Measurements from ENCODE around the gene OR8G1.
A peak's percentile ranks its signal among the peaks of the same experiment; 100 is the strongest.
"Not testable (repeated sequence)": the region's sequence is repeated elsewhere in the genome, so short reads cannot be mapped to it uniquely, and the experiment has no call there.

OR8G1 gene

GRCh38 chr11:124240621-124241397, at the start of gene OR8G1:
OR8G1 (plus strand) TSS chr11:124241095; CDS start chr11:124249676, 8,581 bp downstream.
- DNase-seq, result no peak

GRCh38 chr11:124193221-124194010, 47.5 kb upstream of the OR8G1 start:
- no peak for DNase-seq

GRCh38 chr11:124194293-124195188, 46.4 kb upstream of the OR8G1 start:
- DNase-seq, result peak; percentile 13

- peak; percentile 80 for DNase-seq
Measured at GRCh38 chr11:124195189-124195734, 45.6 kb upstream of the OR8G1 start.

GRCh38 chr11:124197999-124198398, 42.9 kb upstream of the OR8G1 start:
- no peak for DNase-seq

GRCh38 chr11:124198897-124199296, 42.0 kb upstream of the OR8G1 start:
- no peak for DNase-seq

GRCh38 chr11:124199702-124200101, 41.2 kb upstream of the OR8G1 start:
- DNase-seq, result no peak

GRCh38 chr11:124200671-124201070, 40.2 kb upstream of the OR8G1 start:
- no peak for DNase-seq

GRCh38 chr11:124202951-124203350, 37.9 kb upstream of the OR8G1 start:
- no peak for DNase-seq

GRCh38 chr11:124204008-124204407, 36.9 kb upstream of the OR8G1 start:
- no peak for DNase-seq

- no peak for DNase-seq
Measured at GRCh38 chr11:124207102-124207792, 33.6 kb upstream of the OR8G1 start.

- no peak for DNase-seq
Measured at GRCh38 chr11:124209824-124210357, 31.0 kb upstream of the OR8G1 start.

- DNase-seq, result no peak
Measured at GRCh38 chr11:124210421-124210820, 30.5 kb upstream of the OR8G1 start.

GRCh38 chr11:124211321-124211720, 29.6 kb upstream of the OR8G1 start:
- peak; percentile 25 for DNase-seq

GRCh38 chr11:124214027-124214426, 26.9 kb upstream of the OR8G1 start:
- DNase-seq, result no peak

- no peak for DNase-seq
Measured at GRCh38 chr11:124219126-124219525, 21.8 kb upstream of the OR8G1 start.

GRCh38 chr11:124222407-124222806, 18.5 kb upstream of the OR8G1 start:
- no peak for DNase-seq

GRCh38 chr11:124224618-124225423, 16.1 kb upstream of the OR8G1 start:
- DNase-seq, result not testable (repeated sequence)

- no peak for DNase-seq
Measured at GRCh38 chr11:124225471-124225870, 15.4 kb upstream of the OR8G1 start.

- DNase-seq, result no peak
Measured at GRCh38 chr11:124233376-124233775, 7.5 kb upstream of the OR8G1 start.

- no peak for DNase-seq
Measured at GRCh38 chr11:124238512-124238911, 2.4 kb upstream of the OR8G1 start.
